Adrenal gland (tissue), 12 donors: ENCODE data around the gene TCF7L1. TPM values are rescaled to one million over a fixed set of nuclear protein-coding genes. Genes with fewer than 3 reads are reported as not detected.

ENCODE experiments used
- DNase-seq, 7 donors: peaks; one replicate each; pipeline ENCODE4 v3.0.0-alpha.2; 2019 to 2020
- H3K27ac ChIP-seq, 5 donors: fragments of 200-600 bp; sonication (generic) in 4 of 5; 1 replicate in 3 of 5; 2 replicates in 2 of 5; pipeline versions ENCODE4 v1.5.1 to v1.8.0; 2016 to 2020; ENCODE audit warnings: mild to moderate bottlenecking in 1 of 5
- H3K27me3 ChIP-seq: fragments of 200-600 bp; 2 replicates; pipeline ENCODE4 v1.8.0; 2021
- H3K36me3 ChIP-seq, 2 donors: fragments of 200-600 bp; replicated peaks in 1 of 2; 1 replicate in 1 of 2; 2 replicates in 1 of 2; pipeline versions ENCODE4 v1.5.1 to v1.8.0; 2018 to 2022
- H3K4me1 ChIP-seq, 2 donors: fragments of 200-600 bp; replicated peaks in 1 of 2; 1 replicate in 1 of 2; 2 replicates in 1 of 2; pipeline versions ENCODE4 v1.5.1 to v1.8.0; 2018 to 2021
- H3K4me3 ChIP-seq, 4 donors: fragments of 200-600 bp; sonication (generic) in 3 of 4; one replicate each; pipeline ENCODE4 v1.5.1; 2016 to 2018
- H3K9me3 ChIP-seq, 3 donors: fragments of 200-600 bp; sonication (generic) in 1 of 3; replicated peaks in 1 of 3; 1 replicate in 2 of 3; 2 replicates in 1 of 3; pipeline versions ENCODE4 v1.5.1 to v1.8.0; 2016 to 2021
- POLR2A ChIP-seq, 2 donors: fragments of 450-650 bp; IDR thresholded peaks; one replicate each; pipeline ENCODE4 v1.6.1; 2017; ENCODE audit warnings: antibody characterized with exemption in 2 of 2, mild to moderate bottlenecking in 2 of 2, moderate library complexity in 1 of 2
- WGBS, 4 donors: extraction: QIAGEN DNeasy Blood & Tissue Kit in 2 of 4; methylation state at CpG; one replicate each; pipeline versions ENCODE4 v1.1.5 to v1.1.7; 2013 to 2017; 5-methylcytosine and 5-hydroxymethylcytosine counted together
- intact Hi-C, 2 donors: fragments of 100-400 bp; cut with DNase I; formaldehyde crosslinking; loops; one replicate each; pipeline versions ENCODE4 v1.14.1 to v1.15.0; 2022 to 2023
- polyA plus RNA-seq, 3 donors: library from polyadenylated mRNA; stranded (reverse); fragments of 200-250 nt in 2 of 3; fragments of 350-450 nt in 1 of 3; fragmentation: Illumina TruSeq in 1 of 3; extraction: RNeasy Lipid Tissue Mini Kit (QIAGEN cat#74804) in 1 of 3; gene quantifications; one replicate each; pipeline ENCODE4 v1.2.3, GENCODE V29; 2013 to 2014
- total RNA-seq, 9 donors: library from RNA; depleted of rRNA in 4 of 9; stranded (reverse); fragments of >200 nt in 4 of 9; fragments of 120-200 nt in 1 of 9; fragmentation: NEBNext Ultra II Directional in 1 of 9; extraction: Animal tissue kit (Norgen Biotek cat#: 25700) in 1 of 9; gene quantifications; one replicate each; pipeline versions ENCODE4 v1.1.0 to v1.2.4, GENCODE V29; 2013 to 2023
- TF ChIP-seq, protein P1 (sequence below), 6 experiments: fragments of 450-650 bp in 4 of 6; fragments of 200-600 bp in 2 of 6; sonication (generic) in 1 of 6; IDR thresholded peaks; 1 replicate in 5 of 6; 2 replicates in 1 of 6; pipeline versions ENCODE4 v1.5.1 to v1.8.0; 2016 to 2021; ENCODE audit warnings: antibody characterized with exemption in 6 of 6, mild to moderate bottlenecking in 2 of 6, moderate library complexity in 1 of 6
- donor health status: healthy with polysubstance abuse.
- donor health status: Bipolar disorder and iron deficiency.
- donor health status: DM: yes; HTN: yes; CAD: no.
- donor health status: DM: no; HTN: no; CAD: no.
- donor health status: DM: no; HTN: no; CAD: no.
- donor health status: DM: yes; HTN: yes; CAD: no.

Gene TCF7L1
- total and polyA plus RNA-seq, 12 donors: 0.36 to 8.9 (median 3.2) TPM

- peak in 1 of 7 donors; percentile 43 for DNase-seq
- peak overlapping the region in 1 of 4 donors; percentile 80 for H3K4me3 ChIP-seq
- no peaks in the 10 kb centered on the region for H3K27me3 ChIP-seq
- 30 to 45% (median 32%) methylated on average over 10 of the region's 10 CpGs for WGBS, 4 donors
- H3K4me1 ChIP-seq: peaks cover 52 to 77% of the 10 kb centered on the region in 2 donors
- H3K9me3 ChIP-seq: no peaks in the 10 kb centered on the region
- no peak for TF ChIP-seq POLR2A (IDR thresholded peaks at IDR 0.05)
- TF ChIP-seq, protein P1, sequence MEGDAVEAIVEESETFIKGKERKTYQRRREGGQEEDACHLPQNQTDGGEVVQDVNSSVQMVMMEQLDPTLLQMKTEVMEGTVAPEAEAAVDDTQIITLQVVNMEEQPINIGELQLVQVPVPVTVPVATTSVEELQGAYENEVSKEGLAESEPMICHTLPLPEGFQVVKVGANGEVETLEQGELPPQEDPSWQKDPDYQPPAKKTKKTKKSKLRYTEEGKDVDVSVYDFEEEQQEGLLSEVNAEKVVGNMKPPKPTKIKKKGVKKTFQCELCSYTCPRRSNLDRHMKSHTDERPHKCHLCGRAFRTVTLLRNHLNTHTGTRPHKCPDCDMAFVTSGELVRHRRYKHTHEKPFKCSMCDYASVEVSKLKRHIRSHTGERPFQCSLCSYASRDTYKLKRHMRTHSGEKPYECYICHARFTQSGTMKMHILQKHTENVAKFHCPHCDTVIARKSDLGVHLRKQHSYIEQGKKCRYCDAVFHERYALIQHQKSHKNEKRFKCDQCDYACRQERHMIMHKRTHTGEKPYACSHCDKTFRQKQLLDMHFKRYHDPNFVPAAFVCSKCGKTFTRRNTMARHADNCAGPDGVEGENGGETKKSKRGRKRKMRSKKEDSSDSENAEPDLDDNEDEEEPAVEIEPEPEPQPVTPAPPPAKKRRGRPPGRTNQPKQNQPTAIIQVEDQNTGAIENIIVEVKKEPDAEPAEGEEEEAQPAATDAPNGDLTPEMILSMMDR (IDR thresholded peaks at IDR 0.05): no peak
- intact Hi-C loops: no loop called here
- peaks cover 0 to 52% of the 10 kb centered on the region in 2 donors for H3K36me3 ChIP-seq
- H3K27ac ChIP-seq: peak overlapping the region; percentile 43 to 99 (median 49)
These were observed 191.7 kb downstream of the TCF7L1 start for GRCh38 chr2:85324639-85325465.

- Histone ChIP-seq H3K4me3 (peak overlapping the region in 1 of 4 donors; percentile 80), H3K9me3 (no peaks in the 10 kb centered on the region), H3K27me3 (no peaks in the 10 kb centered on the region), H3K36me3 (peaks cover 0 to 46% of the 10 kb centered on the region in 2 donors), H3K4me1 (peaks cover 52 to 71% of the 10 kb centered on the region in 2 donors), H3K27ac (peak overlapping the region in 4 of 5 donors; percentile 9 to 99 (median 66))
- TF ChIP-seq POLR2A (IDR thresholded peaks at IDR 0.05): no peak
- TF ChIP-seq, protein P1 (IDR thresholded peaks at IDR 0.05): no peak
- intact Hi-C loops: no loop called here
- WGBS, 4 donors: 44 to 55% (median 50%) methylated on average over 9 of the region's 9 CpGs
- DNase-seq: no peak
These were observed 192.2 kb downstream of the TCF7L1 start for GRCh38 chr2:85325466-85325811.

GRCh38 chr2:85326406-85327159, 193.4 kb downstream of the TCF7L1 start:
- H3K4me3 ChIP-seq: peak overlapping the region; percentile 9 to 99 (median 82)
- intact Hi-C loops: no loop called here
- peaks cover 0 to 35% of the 10 kb centered on the region in 2 donors for H3K36me3 ChIP-seq
- WGBS, 4 donors: 10 to 29% (median 15%) methylated on average over 24 to 32 of the region's 32 CpGs
- TF ChIP-seq, protein P1 (IDR thresholded peaks at IDR 0.05): no peak
- TF ChIP-seq POLR2A (IDR thresholded peaks at IDR 0.05): no peak
- no peaks in the 10 kb centered on the region for H3K27me3 ChIP-seq
- no peaks in the 10 kb centered on the region for H3K9me3 ChIP-seq
- peak overlapping the region; percentile 89 to 99 (median 94) for H3K27ac ChIP-seq
- H3K4me1 ChIP-seq: peaks cover 52 to 61% of the 10 kb centered on the region in 2 donors
- DNase-seq: peak in 1 of 7 donors; percentile 25

DNA sequence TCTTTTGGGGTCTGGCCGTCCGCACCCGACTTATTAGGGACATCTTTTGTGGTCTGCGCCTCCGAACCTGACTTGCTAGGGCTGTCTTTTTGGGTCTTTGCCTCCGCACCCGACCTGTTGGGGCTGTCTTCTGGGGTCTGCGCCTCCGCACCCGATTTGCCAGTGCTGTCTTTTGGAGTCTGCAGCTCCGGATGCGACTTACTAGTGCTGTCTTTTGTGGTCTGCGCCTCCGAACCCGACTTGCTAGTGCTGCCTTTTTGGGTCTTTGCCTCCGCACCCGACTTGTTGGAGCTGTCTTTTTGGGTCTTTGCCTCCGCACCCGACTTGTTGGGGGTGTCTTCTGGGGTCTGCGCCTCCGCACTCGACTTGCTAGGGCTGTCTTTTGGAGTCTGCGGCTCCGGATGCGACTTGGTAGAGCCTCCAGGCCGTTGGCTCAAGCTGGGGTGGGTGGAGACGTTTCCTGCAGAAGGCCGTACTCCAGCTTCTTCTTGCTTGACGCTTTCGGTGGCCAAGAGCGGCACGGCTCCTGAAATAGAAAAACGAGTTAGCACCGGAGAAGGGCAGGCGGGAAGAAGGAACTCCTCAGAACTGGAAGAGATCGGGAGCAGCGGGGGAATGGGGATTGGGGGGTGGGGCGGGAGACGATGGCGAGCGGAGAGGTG, 194.1 kb downstream of the TCF7L1 start:
- WGBS, 4 donors: 2 to 5% (median 3%) methylated on average over 36 to 41 of the region's 41 CpGs
- Histone ChIP-seq H3K4me1 (peaks cover 45 to 54% of the 10 kb centered on the region in 2 donors), H3K4me3 (peak overlapping the region; percentile 9 to 99 (median 82)), H3K9me3 (no peaks in the 10 kb centered on the region), H3K36me3 (peaks cover 0 to 28% of the 10 kb centered on the region in 2 donors), H3K27ac (peak overlapping the region; percentile 89 to 99 (median 94)), H3K27me3 (no peaks in the 10 kb centered on the region)
- peak; percentile 47 to 78 (median 62) for DNase-seq
- intact Hi-C loops: no loop called here
- TF ChIP-seq, protein P1 (IDR thresholded peaks at IDR 0.05): no peak
- TF ChIP-seq POLR2A (IDR thresholded peaks at IDR 0.05): no peak
